Ramos (cell line): Measurements from ENCODE around the gene SLC23A3.

Experiments
- in situ Hi-C: fragments of 300-500 bp; cut with MboI; formaldehyde crosslinking; loops from one replicate; pipeline ENCODE4 v1.14.3; 2022; ENCODE audit warnings: low sequenced_read_pairs; ENCODE audit not compliant: unreplicated experiment

SLC23A3 gene

GRCh38 chr2:219178377-219179175 lies 8.7 kb upstream of the SLC23A3 start:
- in situ Hi-C loops = no loop called here

- in situ Hi-C loops = no loop called here
These were observed 7.9 kb upstream of the SLC23A3 start, which contains the start of gene RETREG2 for GRCh38 chr2:219177552-219178376. RETREG2 (plus strand) TSS chr2:219178275; CDS start chr2:219178353, 78 bp downstream.

GRCh38 chr2:219176818-219177551 lies 7.2 kb upstream of the SLC23A3 start, which contains the start of gene CNPPD1:
CNPPD1 (minus strand) TSS chr2:219176925; CDS start chr2:219176828, 97 bp downstream.
- in situ Hi-C loops = no loop called here

- in situ Hi-C loops = no loop called here
These were observed 6.3 kb upstream of the SLC23A3 start for GRCh38 chr2:219175928-219176817.

GRCh38 chr2:219175486-219175885 lies 5.7 kb upstream of the SLC23A3 start:
- in situ Hi-C loops = no loop called here

- in situ Hi-C loops = loop anchor here (5.0 kb wide), 1 partner anchor 32 kb away; the partner anchor contains the start of gene ZFAND2B
These were observed 5.0 kb upstream of the SLC23A3 start for GRCh38 chr2:219174801-219175200.

GRCh38 chr2:219174146-219174545 lies 4.3 kb upstream of the SLC23A3 start:
- in situ Hi-C loops = loop anchor here (5.0 kb wide), 1 partner anchor 33 kb away; the partner anchor contains the start of gene ZFAND2B

GRCh38 chr2:219173176-219173575 lies 3.3 kb upstream of the SLC23A3 start:
- in situ Hi-C loops = loop anchor here (5.0 kb wide), 1 partner anchor 34 kb away; the partner anchor contains the start of gene ZFAND2B

GRCh38 chr2:219172231-219173154 lies 2.7 kb upstream of the SLC23A3 start:
- in situ Hi-C loops = loop anchor here (5.0 kb wide), 1 partner anchor 35 kb away; the partner anchor contains the start of gene ZFAND2B

- in situ Hi-C loops = loop anchor here (5.0 kb wide), 1 partner anchor 36 kb away; the partner anchor contains the start of gene ZFAND2B
These were observed 1.4 kb upstream of the SLC23A3 start for GRCh38 chr2:219171231-219171651.

- in situ Hi-C loops = no loop called here
These were observed 897 bp downstream of the SLC23A3 start for GRCh38 chr2:219168932-219169331.

GRCh38 chr2:219168526-219168925 lies 1.3 kb downstream of the SLC23A3 start:
- in situ Hi-C loops = no loop called here

- in situ Hi-C loops = no loop called here
These were observed 1.8 kb downstream of the SLC23A3 start for GRCh38 chr2:219167997-219168396.

GRCh38 chr2:219165058-219165911 lies 4.5 kb downstream of the SLC23A3 start:
- in situ Hi-C loops = no loop called here

GRCh38 chr2:219163156-219163555 lies 6.7 kb downstream of the SLC23A3 start:
- in situ Hi-C loops = loop anchor here (5.0 kb wide), 1 partner anchor 134 kb away; no protein-coding TSS in a partner anchor

- in situ Hi-C loops = loop anchor here (5.0 kb wide), 1 partner anchor 136 kb away; no protein-coding TSS in a partner anchor
These were observed 8.7 kb downstream of the SLC23A3 start for GRCh38 chr2:219161097-219161496.
